GM23248 (cell line): Measurements from ENCODE around the gene TOM1L1. TPM values are rescaled to one million over a fixed set of nuclear protein-coding genes. Genes with fewer than 3 reads are reported as not detected.

Experiments used
- DNase-seq: peaks from one replicate; pipeline ENCODE4 v3.0.0-alpha.2; 2015
- H2AFZ ChIP-seq: fragments of 200-600 bp; sonication (generic); 2 replicates; pipeline ENCODE4 v1.6.1; 2016; ENCODE audit warnings: antibody characterized with exemption
- H3F3A ChIP-seq: fragments of 200-600 bp; sonication (generic); 2 replicates; pipeline ENCODE4 v1.6.1; 2016; ENCODE audit warnings: mild to moderate bottlenecking, antibody characterized with exemption, mixed run types; ENCODE audit not compliant: insufficient read depth
- H3K27ac ChIP-seq: fragments of 200-600 bp; sonication (generic); 2 replicates; pipeline ENCODE4 v1.5.1; 2016; ENCODE audit warnings: mild to moderate bottlenecking
- H3K27me3 ChIP-seq: fragments of 200-600 bp; sonication (generic); replicated peaks from 2 replicates; pipeline ENCODE4 v1.6.1; 2016; ENCODE audit warnings: mild to moderate bottlenecking; ENCODE audit not compliant: insufficient read depth
- H3K36me3 ChIP-seq: fragments of 200-600 bp; sonication (generic); 2 replicates; pipeline ENCODE4 v1.6.1; 2016; ENCODE audit warnings: low read depth, mild to moderate bottlenecking
- H3K4me1 ChIP-seq: fragments of 200-600 bp; sonication (generic); 2 replicates; pipeline ENCODE4 v1.6.1; 2016; ENCODE audit warnings: mild to moderate bottlenecking; ENCODE audit not compliant: insufficient read depth
- H3K4me2 ChIP-seq: fragments of 200-600 bp; sonication (generic); one replicate; pipeline ENCODE4 v1.6.1; 2016; ENCODE audit warnings: mild to moderate bottlenecking; ENCODE audit not compliant: unreplicated experiment
- H3K4me3 ChIP-seq: fragments of 200-600 bp; sonication (generic); 2 replicates; pipeline ENCODE4 v1.5.1; 2016; ENCODE audit warnings: mild to moderate bottlenecking
- H3K79me2 ChIP-seq: fragments of 200-600 bp; sonication (generic); 2 replicates; pipeline ENCODE4 v1.6.1; 2016; ENCODE audit warnings: mild to moderate bottlenecking; ENCODE audit not compliant: insufficient read depth
- H3K9ac ChIP-seq: fragments of 200-600 bp; sonication (generic); 2 replicates; pipeline ENCODE4 v1.6.1; 2016; ENCODE audit warnings: mild to moderate bottlenecking
- H3K9me2 ChIP-seq: fragments of 200-600 bp; sonication (generic); 2 replicates; pipeline ENCODE4 v1.6.1; 2016; ENCODE audit warnings: mixed run types, mild to moderate bottlenecking, moderate library complexity; ENCODE audit not compliant: insufficient read depth
- H3K9me3 ChIP-seq: fragments of 200-600 bp; sonication (generic); one replicate; pipeline ENCODE4 v1.6.1; 2017; ENCODE audit warnings: low read depth
- H4K20me1 ChIP-seq: fragments of 200-600 bp; sonication (generic); 2 replicates; pipeline ENCODE4 v1.6.0; 2016; ENCODE audit not compliant: insufficient read depth
- EZH2 ChIP-seq: fragments of 200-600 bp; sonication (generic); IDR thresholded peaks from 2 replicates; pipeline ENCODE4 v1.6.1; 2018; ENCODE audit warnings: antibody characterized with exemption, mild to moderate bottlenecking; ENCODE audit not compliant: insufficient read depth, poor library complexity, severe bottlenecking
- EZH2phosphoT487 ChIP-seq: fragments of 200-600 bp; sonication (generic); IDR thresholded peaks from 2 replicates; pipeline ENCODE4 v1.6.1; 2018; ENCODE audit warnings: antibody characterized with exemption, moderate library complexity, mild to moderate bottlenecking, low read depth; ENCODE audit not compliant: insufficient read depth
- WGBS, 2 experiments: methylation state at CpG; one replicate each; pipeline ENCODE4 v1.1.6; 2015 to 2017; ENCODE audit warnings: low lambda C conversion rate in 2 of 2, low coverage in 1 of 2; ENCODE audit errors: missing lambda C conversion rate in 2 of 2; 5-methylcytosine and 5-hydroxymethylcytosine counted together
- in situ Hi-C: fragments of 300-500 bp; cut with MboI; formaldehyde crosslinking; loops from 2 replicates; pipeline ENCODE4 v1.15.0; 2020
- polyA plus RNA-seq: library from polyadenylated mRNA; unstranded; fragments of >200 nt; fragmentation: Nextera tagmentation; extraction: Ambion mirVana; gene quantifications from 2 replicates; pipeline ENCODE4 v1.2.1, GENCODE V29; 2016
- total RNA-seq: library from RNA; depleted of rRNA; stranded (reverse); fragments of >200 nt; shearing (Covaris generic); gene quantifications from 2 replicates; pipeline ENCODE4 v1.2.3, GENCODE V29; 2014

TOM1L1 gene
- total and polyA plus RNA-seq, 2 experiments from 2014 or later = 5.5 to 13.1 TPM

GRCh38 chr17:54950116-54950515 is 49.5 kb downstream of the TOM1L1 start:
- peaks cover 32% of the 10 kb centered on the region for H3K4me1 ChIP-seq
- no peaks in the 10 kb centered on the region for H3K36me3 ChIP-seq

GRCh38 chr17:54951286-54951685 is 50.6 kb downstream of the TOM1L1 start:
- no peak for DNase-seq
- peaks cover 22% of the 10 kb centered on the region for H3K4me1 ChIP-seq
- H3K4me3 ChIP-seq = no peak overlapping the region
- no peak overlapping the region for H3K4me2 ChIP-seq
- no peaks in the 10 kb centered on the region for H4K20me1 ChIP-seq
- TF ChIP-seq EZH2phosphoT487 (no peak), EZH2 (no peak)
- WGBS, 2 experiments = 84 to 85% methylated on average over 4 of the region's 4 CpGs
- no peaks in the 10 kb centered on the region for H3K79me2 ChIP-seq
- peaks cover 14% of the 10 kb centered on the region for H3F3A ChIP-seq
- no peaks in the 10 kb centered on the region for H3K9me3 ChIP-seq
- no peak overlapping the region for H2AFZ ChIP-seq
- no peaks in the 10 kb centered on the region for H3K27me3 ChIP-seq
- H3K9me2 ChIP-seq = no peaks in the 10 kb centered on the region
- in situ Hi-C loops = no loop called here
- no peak overlapping the region for H3K9ac ChIP-seq
- H3K27ac ChIP-seq = no peak overlapping the region
- H3K36me3 ChIP-seq = no peaks in the 10 kb centered on the region

More at GRCh38 chr17:54950116-54950515, 49.5 kb downstream of the TOM1L1 start:
- no peaks in the 10 kb centered on the region for H4K20me1 ChIP-seq
- no peak for DNase-seq
- peaks cover 19% of the 10 kb centered on the region for H3F3A ChIP-seq
- no peaks in the 10 kb centered on the region for H3K9me3 ChIP-seq
- WGBS, 2 experiments = 95 to 97% methylated on average over 2 of the region's 2 CpGs
- H3K9ac ChIP-seq = no peak overlapping the region
- no peaks in the 10 kb centered on the region for H3K27me3 ChIP-seq
- H2AFZ ChIP-seq = no peak overlapping the region
- in situ Hi-C loops = no loop called here
- no peaks in the 10 kb centered on the region for H3K9me2 ChIP-seq
- H3K4me2 ChIP-seq = no peak overlapping the region
- no peak overlapping the region for H3K4me3 ChIP-seq
- no peaks in the 10 kb centered on the region for H3K79me2 ChIP-seq
- no peak overlapping the region for H3K27ac ChIP-seq
- TF ChIP-seq EZH2phosphoT487 (no peak), EZH2 (no peak)

- Histone ChIP-seq H3K36me3 (peaks cover 32% of the 10 kb centered on the region), H3K4me1 (no peaks in the 10 kb centered on the region), H2AFZ (no peak overlapping the region), H3K27ac (no peak overlapping the region), H3F3A (no peaks in the 10 kb centered on the region; the same call in 1 of the 2 replicates), H3K9me3 (no peaks in the 10 kb centered on the region), H4K20me1 (no peaks in the 10 kb centered on the region), H3K4me3 (no peak overlapping the region), H3K27me3 (no peaks in the 10 kb centered on the region), H3K4me2 (no peak overlapping the region), H3K79me2 (no peaks in the 10 kb centered on the region), H3K9me2 (no peaks in the 10 kb centered on the region), H3K9ac (no peak overlapping the region)
- in situ Hi-C loops = no loop called here
- WGBS, 2 experiments = 57 to 59% methylated on average over 3 of the region's 3 CpGs
- TF ChIP-seq EZH2phosphoT487 (no peak), EZH2 (no peak)
- DNase-seq = no peak
Measured at GRCh38 chr17:54956791-54957190, 56.1 kb downstream of the TOM1L1 start.

- H3K9ac ChIP-seq = peak overlapping the region; percentile 92
- H3K4me2 ChIP-seq = peak overlapping the region; percentile 93
- no peaks in the 10 kb centered on the region for H3K9me2 ChIP-seq
- H3F3A ChIP-seq = 0 out of 2 replicates have a peak, but pooled peaks cover 7% of the 10 kb centered on the region
- peaks cover 13% of the 10 kb centered on the region for H3K4me1 ChIP-seq
- no peaks in the 10 kb centered on the region for H3K27me3 ChIP-seq
- peaks cover 63% of the 10 kb centered on the region for H3K79me2 ChIP-seq
- H3K27ac ChIP-seq = peak overlapping the region; percentile 82
- DNase-seq = peak; percentile 66
- peak overlapping the region; percentile 99 for H2AFZ ChIP-seq
- in situ Hi-C loops = no loop called here
- 2% methylated on average over 21 of the region's 21 CpGs for WGBS, 2 experiments
- H3K4me3 ChIP-seq = peak overlapping the region; percentile 96
- H4K20me1 ChIP-seq = no peaks in the 10 kb centered on the region
- no peaks in the 10 kb centered on the region for H3K9me3 ChIP-seq
- TF ChIP-seq EZH2phosphoT487 = no peak
- TF ChIP-seq EZH2 = no peak
- peaks cover 19% of the 10 kb centered on the region for H3K36me3 ChIP-seq
Measured at GRCh38 chr17:54967621-54968261, 67.1 kb downstream of the TOM1L1 start.
